A549 (cell line): ENCODE data around the gene COPZ1.

Source experiments
- BHLHE40 ChIP-seq: IDR thresholded peaks from 2 replicates; pipeline ENCODE4 v1.6.1; 2012; ENCODE audit warnings: low read depth, low read length, inconsistent platforms
- EP300 ChIP-seq, 2 experiments: fragments of >200 bp; sonication (Bioruptor Twin); formaldehyde crosslinking; IDR thresholded peaks; 2 replicates in 1 of 2; 3 replicates in 1 of 2; pipeline ENCODE4 v1.6.1; 2016 to 2017
- ESRRA ChIP-seq: fragments of 150-350 bp; IDR thresholded peaks from 2 replicates; pipeline ENCODE4 v1.6.1; 2014; ENCODE audit warnings: mild to moderate bottlenecking, low read length, borderline replicate concordance
- GATA3 ChIP-seq: IDR thresholded peaks from 2 replicates; pipeline ENCODE4 v1.6.1; 2012; ENCODE audit warnings: borderline replicate concordance
- MYC ChIP-seq: IDR thresholded peaks from 2 replicates; pipeline ENCODE4 v1.6.1; 2012; ENCODE audit warnings: mild to moderate bottlenecking, inconsistent platforms, low read length, improper control_type of control experiment, borderline replicate concordance
- NR3C1 ChIP-seq: fragments of >200 bp; sonication (Bioruptor Twin); formaldehyde crosslinking; IDR thresholded peaks from 3 replicates; pipeline ENCODE4 v1.6.1; 2017
- POLR2AphosphoS2 ChIP-seq: conservative IDR thresholded peaks from 2 replicates; pipeline ENCODE4 v1.6.1; 2012; ENCODE audit warnings: low read length, improper control_type of control experiment, inconsistent platforms
- RAD21 ChIP-seq, 2 experiments: fragments of >200 bp in 1 of 2; sonication (Bioruptor Twin) in 1 of 2; formaldehyde crosslinking in 1 of 2; IDR thresholded peaks in 1 of 2; conservative IDR thresholded peaks in 1 of 2; 2 replicates in 1 of 2; 3 replicates in 1 of 2; pipeline ENCODE4 v1.6.1; 2012 to 2018; ENCODE audit warnings: inconsistent platforms in 1 of 2
- RARB ChIP-seq: fragments of 250-450 bp; sonication (Bioruptor Pico); IDR thresholded peaks from 2 replicates; pipeline ENCODE4 v1.8.0; 2021; ENCODE audit warnings: mild to moderate bottlenecking, moderate library complexity
- SMC3 ChIP-seq: fragments of >200 bp; sonication (Bioruptor Twin); formaldehyde crosslinking; IDR thresholded peaks from 3 replicates; pipeline ENCODE4 v1.6.1; 2018; ENCODE audit warnings: inconsistent platforms
- TF ChIP-seq, protein P1 (sequence below): fragments of >200 bp; sonication (Bioruptor Twin); formaldehyde crosslinking; IDR thresholded peaks from 3 replicates; pipeline ENCODE4 v1.5.1; 2016

DNA sequence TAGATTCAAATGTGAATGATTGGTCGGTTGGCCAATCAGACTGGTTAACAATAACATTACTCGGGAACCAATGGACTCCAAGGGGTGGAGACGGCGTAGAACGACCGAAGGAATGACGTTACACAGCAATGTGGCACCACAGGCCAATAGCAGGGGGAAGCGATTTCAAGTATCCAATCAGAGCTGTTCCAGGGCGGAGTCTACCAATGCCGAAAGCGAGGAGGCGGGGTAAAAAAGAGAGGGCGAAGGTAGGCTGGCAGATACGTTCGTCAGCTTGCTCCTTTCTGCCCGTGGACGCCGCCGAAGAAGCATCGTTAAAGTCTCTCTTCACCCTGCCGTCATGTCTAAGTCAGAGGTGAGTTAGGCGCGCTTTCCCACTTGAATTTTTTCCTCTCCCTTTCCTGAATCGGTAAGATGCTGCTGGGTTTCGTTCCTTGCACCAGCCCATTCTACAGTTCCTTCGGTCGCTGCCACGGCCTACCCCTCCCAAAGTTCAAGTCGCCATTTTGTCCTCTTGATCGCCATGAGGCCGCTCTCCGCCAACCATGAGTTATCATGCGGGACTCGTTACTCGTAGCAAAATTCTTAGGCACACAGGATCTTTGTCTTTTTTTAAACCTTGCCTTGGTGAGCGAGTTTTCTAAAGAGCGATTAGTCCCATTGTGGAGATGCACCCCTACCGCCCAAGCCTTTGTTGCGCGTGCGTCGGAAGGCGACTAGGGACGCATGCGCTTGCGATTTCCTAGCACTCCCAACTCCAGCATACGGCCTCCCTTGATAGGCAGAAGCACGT lies 44.3 kb upstream of the COPZ1 start, which contains the start of gene HNRNPA1:
- TF ChIP-seq ESRRA (no peak), GATA3 (no peak; the same call in 1 of the 2 replicates), EP300 (IDR thresholded peaks at IDR 0.05) (no peak), MYC (peak; percentile 99), BHLHE40 (no peak), RARB (peak; percentile 62), RAD21 (conservative IDR thresholded peaks at IDR 0.05 in 1 of 2, IDR thresholded peaks at IDR 0.05 in 1 of 2) (no peak), NR3C1 (no peak), SMC3 (no peak), POLR2AphosphoS2 (no peak; the same call in 1 of the 2 replicates)
- TF ChIP-seq, protein P1, sequence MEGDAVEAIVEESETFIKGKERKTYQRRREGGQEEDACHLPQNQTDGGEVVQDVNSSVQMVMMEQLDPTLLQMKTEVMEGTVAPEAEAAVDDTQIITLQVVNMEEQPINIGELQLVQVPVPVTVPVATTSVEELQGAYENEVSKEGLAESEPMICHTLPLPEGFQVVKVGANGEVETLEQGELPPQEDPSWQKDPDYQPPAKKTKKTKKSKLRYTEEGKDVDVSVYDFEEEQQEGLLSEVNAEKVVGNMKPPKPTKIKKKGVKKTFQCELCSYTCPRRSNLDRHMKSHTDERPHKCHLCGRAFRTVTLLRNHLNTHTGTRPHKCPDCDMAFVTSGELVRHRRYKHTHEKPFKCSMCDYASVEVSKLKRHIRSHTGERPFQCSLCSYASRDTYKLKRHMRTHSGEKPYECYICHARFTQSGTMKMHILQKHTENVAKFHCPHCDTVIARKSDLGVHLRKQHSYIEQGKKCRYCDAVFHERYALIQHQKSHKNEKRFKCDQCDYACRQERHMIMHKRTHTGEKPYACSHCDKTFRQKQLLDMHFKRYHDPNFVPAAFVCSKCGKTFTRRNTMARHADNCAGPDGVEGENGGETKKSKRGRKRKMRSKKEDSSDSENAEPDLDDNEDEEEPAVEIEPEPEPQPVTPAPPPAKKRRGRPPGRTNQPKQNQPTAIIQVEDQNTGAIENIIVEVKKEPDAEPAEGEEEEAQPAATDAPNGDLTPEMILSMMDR = no peak
